ENCODE data around the gene ADTRP.

Gene ADTRP

DNA sequence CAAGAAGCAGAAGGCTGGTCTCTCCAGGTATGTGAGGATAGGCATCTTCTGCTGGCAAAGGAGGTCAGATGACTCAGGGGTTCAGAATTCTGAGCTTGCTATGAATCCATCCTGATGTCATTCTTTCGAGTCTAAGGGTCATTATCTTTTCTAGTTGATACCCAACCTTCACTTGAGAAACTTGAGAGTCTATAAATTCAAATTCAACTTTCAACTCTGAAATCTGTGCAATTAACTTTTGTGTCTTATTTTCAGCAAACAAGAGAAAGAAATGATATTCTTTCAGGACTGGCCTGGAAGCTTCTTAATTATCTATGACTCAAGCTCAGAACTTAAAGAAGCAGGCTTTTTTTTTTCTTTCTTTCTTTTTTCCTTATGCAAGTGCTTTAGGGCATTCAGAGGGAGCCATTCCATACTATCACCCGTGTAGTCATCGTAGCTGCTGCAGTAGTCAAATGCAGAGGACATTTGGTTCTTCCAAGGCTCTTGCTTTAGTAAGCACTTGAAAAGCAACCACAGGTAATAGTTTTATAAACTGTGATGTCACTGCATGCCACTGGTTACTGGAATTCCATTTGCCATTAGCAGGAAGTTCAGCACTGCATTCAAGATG lies 93.0 kb downstream of the ADTRP start (continued):
- no peak for TF ChIP-seq ZNF311 (tag by site-specific recombination; IDR thresholded peaks at IDR 0.05; ENCODE audit: borderline replicate concordance)
- TF ChIP-seq ZNF416 (tag by site-specific recombination; IDR thresholded peaks at IDR 0.05) = no peak
- TF ChIP-seq ZNF513 (tag by site-specific recombination; IDR thresholded peaks at IDR 0.05) = no peak
- 0 out of 2 replicates have a peak, but pooled peaks have one; percentile 29 for TF ChIP-seq SP3 (tag by site-specific recombination; IDR thresholded peaks at IDR 0.05)
- no peak for TF ChIP-seq ZNF560 (tag by site-specific recombination; IDR thresholded peaks at IDR 0.05; ENCODE audit: borderline replicate concordance)
- TF ChIP-seq, protein P1, sequence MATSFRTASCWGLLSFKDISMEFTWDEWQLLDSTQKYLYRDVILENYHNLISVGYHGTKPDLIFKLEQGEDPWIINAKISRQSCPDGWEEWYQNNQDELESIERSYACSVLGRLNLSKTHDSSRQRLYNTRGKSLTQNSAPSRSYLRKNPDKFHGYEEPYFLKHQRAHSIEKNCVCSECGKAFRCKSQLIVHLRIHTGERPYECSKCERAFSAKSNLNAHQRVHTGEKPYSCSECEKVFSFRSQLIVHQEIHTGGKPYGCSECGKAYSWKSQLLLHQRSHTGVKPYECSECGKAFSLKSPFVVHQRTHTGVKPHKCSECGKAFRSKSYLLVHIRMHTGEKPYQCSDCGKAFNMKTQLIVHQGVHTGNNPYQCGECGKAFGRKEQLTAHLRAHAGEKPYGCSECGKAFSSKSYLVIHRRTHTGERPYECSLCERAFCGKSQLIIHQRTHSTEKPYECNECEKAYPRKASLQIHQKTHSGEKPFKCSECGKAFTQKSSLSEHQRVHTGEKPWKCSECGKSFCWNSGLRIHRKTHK (tag by site-specific recombination; IDR thresholded peaks at IDR 0.05) = no peak
- TF ChIP-seq, protein P2, sequence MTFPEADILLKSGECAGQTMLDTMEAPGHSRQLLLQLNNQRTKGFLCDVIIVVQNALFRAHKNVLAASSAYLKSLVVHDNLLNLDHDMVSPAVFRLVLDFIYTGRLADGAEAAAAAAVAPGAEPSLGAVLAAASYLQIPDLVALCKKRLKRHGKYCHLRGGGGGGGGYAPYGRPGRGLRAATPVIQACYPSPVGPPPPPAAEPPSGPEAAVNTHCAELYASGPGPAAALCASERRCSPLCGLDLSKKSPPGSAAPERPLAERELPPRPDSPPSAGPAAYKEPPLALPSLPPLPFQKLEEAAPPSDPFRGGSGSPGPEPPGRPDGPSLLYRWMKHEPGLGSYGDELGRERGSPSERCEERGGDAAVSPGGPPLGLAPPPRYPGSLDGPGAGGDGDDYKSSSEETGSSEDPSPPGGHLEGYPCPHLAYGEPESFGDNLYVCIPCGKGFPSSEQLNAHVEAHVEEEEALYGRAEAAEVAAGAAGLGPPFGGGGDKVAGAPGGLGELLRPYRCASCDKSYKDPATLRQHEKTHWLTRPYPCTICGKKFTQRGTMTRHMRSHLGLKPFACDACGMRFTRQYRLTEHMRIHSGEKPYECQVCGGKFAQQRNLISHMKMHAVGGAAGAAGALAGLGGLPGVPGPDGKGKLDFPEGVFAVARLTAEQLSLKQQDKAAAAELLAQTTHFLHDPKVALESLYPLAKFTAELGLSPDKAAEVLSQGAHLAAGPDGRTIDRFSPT (tag by site-specific recombination; IDR thresholded peaks at IDR 0.05) = peak; percentile 76; the same call in 1 of the 2 replicates
- peak; percentile 55; the same call in 1 of the 2 replicates for TF ChIP-seq ZBTB21 (tag by site-specific recombination; IDR thresholded peaks at IDR 0.05)
- no peak for TF ChIP-seq ZNF610 (tag by site-specific recombination; IDR thresholded peaks at IDR 0.05; ENCODE audit: borderline replicate concordance)
- no peak for TF ChIP-seq ZNF404 (tag by site-specific recombination; IDR thresholded peaks at IDR 0.05)
- no peak for TF ChIP-seq ZNF292 (tag by site-specific recombination; IDR thresholded peaks at IDR 0.05; ENCODE audit: borderline replicate concordance, low read depth)
- no peak for TF ChIP-seq ZNF747 (tag by site-specific recombination; IDR thresholded peaks at IDR 0.05)
- no peak for TF ChIP-seq SALL2 (tag by site-specific recombination; IDR thresholded peaks at IDR 0.05; ENCODE audit: borderline replicate concordance)
- TF ChIP-seq ZNF777 (tag by site-specific recombination; IDR thresholded peaks at IDR 0.05; ENCODE audit: borderline replicate concordance) = no peak
- TF ChIP-seq, protein P3, sequence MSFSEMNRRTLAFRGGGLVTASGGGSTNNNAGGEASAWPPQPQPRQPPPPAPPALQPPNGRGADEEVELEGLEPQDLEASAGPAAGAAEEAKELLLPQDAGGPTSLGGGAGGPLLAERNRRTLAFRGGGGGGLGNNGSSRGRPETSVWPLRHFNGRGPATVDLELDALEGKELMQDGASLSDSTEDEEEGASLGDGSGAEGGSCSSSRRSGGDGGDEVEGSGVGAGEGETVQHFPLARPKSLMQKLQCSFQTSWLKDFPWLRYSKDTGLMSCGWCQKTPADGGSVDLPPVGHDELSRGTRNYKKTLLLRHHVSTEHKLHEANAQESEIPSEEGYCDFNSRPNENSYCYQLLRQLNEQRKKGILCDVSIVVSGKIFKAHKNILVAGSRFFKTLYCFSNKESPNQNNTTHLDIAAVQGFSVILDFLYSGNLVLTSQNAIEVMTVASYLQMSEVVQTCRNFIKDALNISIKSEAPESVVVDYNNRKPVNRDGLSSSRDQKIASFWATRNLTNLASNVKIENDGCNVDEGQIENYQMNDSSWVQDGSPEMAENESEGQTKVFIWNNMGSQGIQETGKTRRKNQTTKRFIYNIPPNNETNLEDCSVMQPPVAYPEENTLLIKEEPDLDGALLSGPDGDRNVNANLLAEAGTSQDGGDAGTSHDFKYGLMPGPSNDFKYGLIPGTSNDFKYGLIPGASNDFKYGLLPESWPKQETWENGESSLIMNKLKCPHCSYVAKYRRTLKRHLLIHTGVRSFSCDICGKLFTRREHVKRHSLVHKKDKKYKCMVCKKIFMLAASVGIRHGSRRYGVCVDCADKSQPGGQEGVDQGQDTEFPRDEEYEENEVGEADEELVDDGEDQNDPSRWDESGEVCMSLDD (tag by site-specific recombination; IDR thresholded peaks at IDR 0.05) = no peak
- no peak for TF ChIP-seq ZNF248 (tag by site-specific recombination; IDR thresholded peaks at IDR 0.05)
- no peak for TF ChIP-seq ZNF169 (tag by site-specific recombination; IDR thresholded peaks at IDR 0.05)
- TF ChIP-seq HOXD13 (CRISPR knock-in tag; IDR thresholded peaks at IDR 0.05; ENCODE audit: borderline replicate concordance) = no peak; the same call in 1 of the 2 replicates
- TF ChIP-seq SP7 (tag by site-specific recombination; IDR thresholded peaks at IDR 0.05) = peak; percentile 58; the same call in 1 of the 2 replicates
- TF ChIP-seq MEIS1 (CRISPR knock-in tag; IDR thresholded peaks at IDR 0.05; ENCODE audit: borderline replicate concordance) = no peak
- no peak for TF ChIP-seq GLIS2 (tag by site-specific recombination; IDR thresholded peaks at IDR 0.05)
- TF ChIP-seq, protein P4, sequence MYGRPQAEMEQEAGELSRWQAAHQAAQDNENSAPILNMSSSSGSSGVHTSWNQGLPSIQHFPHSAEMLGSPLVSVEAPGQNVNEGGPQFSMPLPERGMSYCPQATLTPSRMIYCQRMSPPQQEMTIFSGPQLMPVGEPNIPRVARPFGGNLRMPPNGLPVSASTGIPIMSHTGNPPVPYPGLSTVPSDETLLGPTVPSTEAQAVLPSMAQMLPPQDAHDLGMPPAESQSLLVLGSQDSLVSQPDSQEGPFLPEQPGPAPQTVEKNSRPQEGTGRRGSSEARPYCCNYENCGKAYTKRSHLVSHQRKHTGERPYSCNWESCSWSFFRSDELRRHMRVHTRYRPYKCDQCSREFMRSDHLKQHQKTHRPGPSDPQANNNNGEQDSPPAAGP (tag by site-specific recombination; IDR thresholded peaks at IDR 0.05) = no peak

All from HEK293 (cell line).